ENCODE measurements around the gene QPCTL. TPM values are rescaled to one million over a fixed set of nuclear protein-coding genes. Genes with fewer than 3 reads are reported as not detected.
"Not testable (repeated sequence)": the region's sequence is repeated elsewhere in the genome, so short reads cannot be mapped to it uniquely, and the experiment has no call there.

The QPCTL gene
- total RNA-seq, 5 donors from 2014 or later (not counting 1 experiment from before 2014, with no cell fraction given): 5.4 to 13.7 (median 10.3) TPM

- CTCF ChIA-PET: no interaction called here
- Histone ChIP-seq H3K9me3 (no peaks in the 10 kb centered on the region), H3K4me1 (ENCODE audit: control insufficient read depth in 1 of 2, extremely low read depth in 1 of 2, insufficient read depth in 2 of 2, low read length in 2 of 2) (no peaks in the 10 kb centered on the region), H3K4me3 (ENCODE audit: control insufficient read depth in 1 of 2, extremely low read depth in 1 of 2, low read length in 1 of 2) (no peak overlapping the region), H3K27ac (ENCODE audit: low read length) (no peak overlapping the region), H3K27me3 (replicated peaks in 1 of 2; ENCODE audit: control insufficient read depth in 2 of 2, extremely low read depth in 1 of 2, insufficient read depth in 2 of 2, low read length in 1 of 2) (peaks cover 0 to 13% of the 10 kb centered on the region in 2 experiments), H3K36me3 (ENCODE audit: control insufficient read depth in 2 of 2, extremely low read depth in 1 of 2, insufficient read depth in 1 of 2, low read length in 1 of 2) (no peaks in the 10 kb centered on the region)
- peaks cover 7 to 15% of the 10 kb centered on the region in 2 donors for H3K27me3 Mint-ChIP-seq
- H3K36me3 Mint-ChIP-seq: no peaks in the 10 kb centered on the region
- no peaks in the 10 kb centered on the region for H3K4me1 Mint-ChIP-seq
- POLR2A ChIA-PET: no interaction called here
- WGBS (ENCODE audit: insufficient coverage): 65% methylated on average over 3 of the region's 5 CpGs
- no peaks in the 10 kb centered on the region for H3K9me3 Mint-ChIP-seq
- no peak for DNase-seq
- no peak overlapping the region for H3K27ac Mint-ChIP-seq
- H3K4me3 Mint-ChIP-seq: no peak overlapping the region
- ATAC-seq (replicated peaks in 1 of 4): no peak
Measured at GRCh38 chr19:45746866-45747265, 54.4 kb downstream of the QPCTL start.

DNA sequence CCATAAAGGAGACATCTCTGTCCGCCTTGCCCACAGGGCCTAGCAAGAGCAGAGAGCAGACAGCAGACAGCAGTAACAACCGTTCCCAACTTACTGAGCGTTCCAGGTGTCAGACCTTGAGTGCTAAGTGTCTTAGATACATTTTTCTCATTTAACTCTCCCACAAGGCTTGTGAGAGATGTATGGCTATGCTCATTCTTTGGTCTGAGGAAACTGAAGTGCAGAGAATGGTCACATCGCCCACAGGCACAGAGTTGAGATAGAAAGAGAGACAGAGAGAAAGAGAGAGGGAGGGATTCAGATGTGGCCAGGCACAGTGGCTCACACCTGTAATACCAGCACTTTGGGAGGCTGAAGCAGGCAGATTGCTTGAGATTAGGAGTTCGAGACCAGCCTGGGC lies 55.0 kb downstream of the QPCTL start:
- ChIA-PET CTCF (no interaction called here), POLR2A (no interaction called here)
- DNase-seq (no peak), ATAC-seq (replicated peaks in 1 of 4) (no peak)
- Mint-ChIP-seq H3K27me3 (peaks cover 7 to 15% of the 10 kb centered on the region in 2 donors), H3K36me3 (no peaks in the 10 kb centered on the region), H3K27ac (no peak overlapping the region), H3K4me3 (no peak overlapping the region), H3K9me3 (no peaks in the 10 kb centered on the region), H3K4me1 (no peaks in the 10 kb centered on the region)
- Histone ChIP-seq H3K4me1 (ENCODE audit: control insufficient read depth in 1 of 2, extremely low read depth in 1 of 2, insufficient read depth in 2 of 2, low read length in 2 of 2) (no peaks in the 10 kb centered on the region), H3K27ac (ENCODE audit: low read length) (no peak overlapping the region), H3K36me3 (ENCODE audit: control insufficient read depth in 2 of 2, extremely low read depth in 1 of 2, insufficient read depth in 1 of 2, low read length in 1 of 2) (no peaks in the 10 kb centered on the region), H3K9me3 (no peaks in the 10 kb centered on the region), H3K27me3 (replicated peaks in 1 of 2; ENCODE audit: control insufficient read depth in 2 of 2, extremely low read depth in 1 of 2, insufficient read depth in 2 of 2, low read length in 1 of 2) (peaks cover 0 to 13% of the 10 kb centered on the region in 2 experiments), H3K4me3 (ENCODE audit: control insufficient read depth in 1 of 2, extremely low read depth in 1 of 2, low read length in 1 of 2) (no peak overlapping the region)
- 83% methylated on average over 2 of the region's 5 CpGs for WGBS (ENCODE audit: insufficient coverage)

DNA sequence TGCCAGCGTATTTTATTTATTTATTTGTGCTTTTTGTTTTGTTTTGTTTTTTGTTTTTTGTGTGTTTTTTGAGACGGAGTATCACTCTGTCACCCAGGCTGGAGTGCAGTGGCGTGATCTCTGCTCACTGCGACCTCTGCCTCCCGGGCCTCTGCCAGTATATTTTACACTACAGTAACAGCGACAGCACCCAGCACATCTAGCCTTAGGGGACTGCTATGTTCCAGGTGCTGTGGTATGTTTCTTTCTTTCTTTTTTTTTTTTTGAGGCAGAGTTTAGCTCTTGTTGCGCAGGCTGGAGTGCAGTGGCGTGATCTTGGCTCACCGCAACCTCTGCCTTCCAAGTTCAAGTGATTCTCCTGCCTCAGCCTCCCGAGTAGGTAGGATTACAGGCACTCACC lies 59.0 kb downstream of the QPCTL start:
- H3K27ac ChIP-seq (ENCODE audit: low read length); H3K4me1 Mint-ChIP-seq; H3K9me3 Mint-ChIP-seq; H3K36me3 Mint-ChIP-seq; H3K4me1 ChIP-seq (ENCODE audit: control insufficient read depth in 1 of 2, extremely low read depth in 1 of 2, insufficient read depth in 2 of 2, low read length in 2 of 2); POLR2A ChIA-PET; ATAC-seq (replicated peaks in 1 of 4); H3K9me3 ChIP-seq; H3K27ac Mint-ChIP-seq; DNase-seq; H3K4me3 Mint-ChIP-seq; H3K36me3 ChIP-seq (ENCODE audit: control insufficient read depth in 2 of 2, extremely low read depth in 1 of 2, insufficient read depth in 1 of 2, low read length in 1 of 2); H3K27me3 ChIP-seq (replicated peaks in 1 of 2; ENCODE audit: control insufficient read depth in 2 of 2, extremely low read depth in 1 of 2, insufficient read depth in 2 of 2, low read length in 1 of 2); H3K4me3 ChIP-seq (ENCODE audit: control insufficient read depth in 1 of 2, extremely low read depth in 1 of 2, low read length in 1 of 2): not testable (repeated sequence)
- CTCF ChIA-PET: interaction anchor here in 1 of 2 donors (0.6 kb wide), 1 partner anchor 16 kb away, joined by 3 read pairs; no protein-coding TSS in a partner anchor
- WGBS (ENCODE audit: insufficient coverage): no CpG with 5 or more reads among the region's 10 CpGs
- peaks cover 7 to 12% of the 10 kb centered on the region in 2 donors for H3K27me3 Mint-ChIP-seq

- H3K36me3 Mint-ChIP-seq: no peaks in the 10 kb centered on the region
- POLR2A ChIA-PET: no interaction called here
- 100% methylated on average over 4 of the region's 12 CpGs for WGBS (ENCODE audit: insufficient coverage)
- no peaks in the 10 kb centered on the region for H3K36me3 ChIP-seq (ENCODE audit: control insufficient read depth in 2 of 2, extremely low read depth in 1 of 2, insufficient read depth in 1 of 2, low read length in 1 of 2)
- no peak overlapping the region for H3K4me3 Mint-ChIP-seq
- H3K27me3 ChIP-seq (replicated peaks in 1 of 2; ENCODE audit: control insufficient read depth in 2 of 2, extremely low read depth in 1 of 2, insufficient read depth in 2 of 2, low read length in 1 of 2): peaks cover 0 to 5% of the 10 kb centered on the region in 2 experiments
- no peak overlapping the region for H3K4me3 ChIP-seq (ENCODE audit: control insufficient read depth in 1 of 2, extremely low read depth in 1 of 2, low read length in 1 of 2)
- no peaks in the 10 kb centered on the region for H3K4me1 Mint-ChIP-seq
- no peak overlapping the region for H3K27ac Mint-ChIP-seq
- no peak overlapping the region for H3K27ac ChIP-seq (ENCODE audit: low read length)
- H3K9me3 ChIP-seq: no peaks in the 10 kb centered on the region
- H3K27me3 Mint-ChIP-seq: peaks cover under 1 to 8% of the 10 kb centered on the region in 2 donors
- no peak for ATAC-seq (replicated peaks in 1 of 4)
- CTCF ChIA-PET: no interaction called here
- DNase-seq: no peak
- H3K9me3 Mint-ChIP-seq: no peaks in the 10 kb centered on the region
- no peaks in the 10 kb centered on the region for H3K4me1 ChIP-seq (ENCODE audit: control insufficient read depth in 1 of 2, extremely low read depth in 1 of 2, insufficient read depth in 2 of 2, low read length in 2 of 2)
Measured at GRCh38 chr19:45752639-45753038, 60.2 kb downstream of the QPCTL start.

DNA sequence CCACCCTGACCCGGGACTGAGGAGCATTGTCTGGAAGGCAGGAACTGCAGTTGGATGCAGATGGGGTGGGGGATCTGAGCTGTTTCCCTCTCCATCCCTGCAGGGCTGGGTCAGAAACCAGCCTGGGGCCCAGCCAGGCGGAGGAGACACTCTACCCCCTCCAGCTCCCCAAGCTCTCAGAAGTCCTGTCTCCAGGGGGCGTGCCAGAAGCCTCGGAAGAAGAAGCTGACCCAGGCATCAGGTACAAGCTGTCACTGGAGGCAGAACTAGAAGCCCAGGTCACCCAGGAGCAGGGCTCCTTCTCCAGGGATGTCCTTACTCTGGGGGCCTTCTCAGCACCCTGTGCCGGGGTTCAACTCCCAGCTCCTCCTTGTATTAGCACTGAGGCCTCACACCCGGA lies 61.1 kb downstream of the QPCTL start:
- Histone ChIP-seq H3K4me1 (ENCODE audit: control insufficient read depth in 1 of 2, extremely low read depth in 1 of 2, insufficient read depth in 2 of 2, low read length in 2 of 2) (no peaks in the 10 kb centered on the region), H3K36me3 (ENCODE audit: control insufficient read depth in 2 of 2, extremely low read depth in 1 of 2, insufficient read depth in 1 of 2, low read length in 1 of 2) (no peaks in the 10 kb centered on the region), H3K27ac (ENCODE audit: low read length) (no peak overlapping the region), H3K9me3 (no peaks in the 10 kb centered on the region), H3K4me3 (ENCODE audit: control insufficient read depth in 1 of 2, extremely low read depth in 1 of 2, low read length in 1 of 2) (no peak overlapping the region), H3K27me3 (replicated peaks in 1 of 2; ENCODE audit: control insufficient read depth in 2 of 2, extremely low read depth in 1 of 2, insufficient read depth in 2 of 2, low read length in 1 of 2) (peaks cover 0 to 3% of the 10 kb centered on the region in 2 experiments)
- H3K36me3 Mint-ChIP-seq: no peaks in the 10 kb centered on the region
- no peak overlapping the region for H3K4me3 Mint-ChIP-seq
- no peak overlapping the region for H3K27ac Mint-ChIP-seq
- H3K27me3 Mint-ChIP-seq: peaks cover 0 to 8% of the 10 kb centered on the region in 2 donors
- ATAC-seq (replicated peaks in 1 of 4) (no peak), DNase-seq (no peak)
- no peaks in the 10 kb centered on the region for H3K9me3 Mint-ChIP-seq
- POLR2A ChIA-PET: no interaction called here
- CTCF ChIA-PET: interaction anchor here in 1 of 2 donors (0.9 to 1.3 kb wide), 2 partner anchors 16 to 23 kb away, joined by 3 to 4 read pairs; partner anchors contain the start of gene FBXO46
- WGBS (ENCODE audit: insufficient coverage): 67% methylated on average over 5 of the region's 6 CpGs
- no peaks in the 10 kb centered on the region for H3K4me1 Mint-ChIP-seq

Other genes starting within 250 kb of the QPCTL start
- 1,000 to 10,000 TPM in 1 of 5 donors, 100 to 1,000 TPM in 1, 10 to 100 TPM in 1, 1 to 10 TPM in 2; 6.7 to 1,173 (median 10.4) TPM for gene FOSB, start 224.7 kb upstream of the QPCTL start, total RNA-seq
- gene RTN2, start 195.6 kb upstream of the QPCTL start, total RNA-seq: 1 to 10 TPM; 1.7 to 2.5 (median 2.2) TPM
- 10 to 100 TPM in 2 of 5 donors, 1 to 10 TPM in 3; 5.6 to 14.6 (median 10.0) TPM for gene PPM1N, start 194.2 kb upstream of the QPCTL start, total RNA-seq
- gene VASP, start 185.2 kb upstream of the QPCTL start, total RNA-seq: 100 to 1,000 TPM in 3 of 5 donors, 10 to 100 TPM in 2; 77.4 to 113 (median 101) TPM
- gene OPA3, start 107.9 kb upstream of the QPCTL start, total RNA-seq: 10 to 100 TPM in 2 of 5 donors, 1 to 10 TPM in 3; 7.9 to 11.4 (median 9.6) TPM
- under 1 TPM in 1 of 5 donors, not detected in 4; 0.20 TPM for gene GPR4, start 90.5 kb upstream of the QPCTL start, total RNA-seq
- gene EML2, start 53.3 kb upstream of the QPCTL start, total RNA-seq: 10 to 100 TPM; 63.7 to 90.5 (median 74.1) TPM
- 10 to 100 TPM in 1 of 5 donors, 1 to 10 TPM in 4; 6.9 to 10.8 (median 7.1) TPM for gene GIPR, start 24.4 kb upstream of the QPCTL start, total RNA-seq
- gene SNRPD2, start 713 bp upstream of the QPCTL start, total RNA-seq: 100 to 1,000 TPM; 375 to 450 (median 395) TPM
- 10 to 100 TPM; 27.9 to 48.3 (median 38.0) TPM for gene FBXO46, start 38.2 kb downstream of the QPCTL start, total RNA-seq
- gene MEIOSIN, start 40.8 kb downstream of the QPCTL start, total RNA-seq: not detected
- gene SIX5, start 76.6 kb downstream of the QPCTL start, total RNA-seq: 1 to 10 TPM in 3 of 5 donors, under 1 TPM in 2; 0.89 to 2.1 (median 1.3) TPM
- gene DMPK, start 89.8 kb downstream of the QPCTL start, total RNA-seq: 10 to 100 TPM; 31.4 to 46.4 (median 36.9) TPM
- 10 to 100 TPM; 28.4 to 53.3 (median 44.6) TPM for gene DMWD, start 100.2 kb downstream of the QPCTL start, total RNA-seq
- gene RSPH6A, start 122.6 kb downstream of the QPCTL start, total RNA-seq: under 1 TPM; 0.20 to 0.47 (median 0.38) TPM
- gene SYMPK, start 170.5 kb downstream of the QPCTL start, total RNA-seq: 100 to 1,000 TPM in 1 of 5 donors, 10 to 100 TPM in 4; 89.7 to 102 (median 94.7) TPM
- gene FOXA3, start 171.7 kb downstream of the QPCTL start, total RNA-seq: under 1 TPM in 1 of 5 donors, not detected in 4; 0.16 TPM
- 10 to 100 TPM; 22.7 to 42.3 (median 38.0) TPM for gene IRF2BP1, start 193.5 kb downstream of the QPCTL start, total RNA-seq
- gene MYPOP, start 209.9 kb downstream of the QPCTL start, total RNA-seq: 10 to 100 TPM in 3 of 5 donors, 1 to 10 TPM in 2; 7.3 to 17.5 (median 16.9) TPM
- not detected for gene NANOS2, start 222.1 kb downstream of the QPCTL start, total RNA-seq

Data from T-cell (primary cell).